HEK293T (cell line): ENCODE measurements around the gene TCP11.

Experiments used
- ARNT ChIP-seq: fragments of 450-650 bp; IDR thresholded peaks from 2 replicates; pipeline ENCODE4 v1.6.1; 2017; ENCODE audit warnings: mild to moderate bottlenecking
- BHLHE40 ChIP-seq: fragments of 450-650 bp; IDR thresholded peaks from 2 replicates; pipeline ENCODE4 v1.6.1; 2016; ENCODE audit warnings: mild to moderate bottlenecking, moderate library complexity, borderline replicate concordance
- ELF4 ChIP-seq: fragments of 450-650 bp; IDR thresholded peaks from 2 replicates; pipeline ENCODE4 v1.6.1; 2017; ENCODE audit warnings: antibody characterized with exemption
- FOXA1 ChIP-seq: fragments of 450-650 bp; IDR thresholded peaks from 2 replicates; pipeline ENCODE4 v1.6.1; 2016; ENCODE audit warnings: mild to moderate bottlenecking
- FOXK2 ChIP-seq: fragments of 450-650 bp; IDR thresholded peaks from 2 replicates; pipeline ENCODE4 v1.6.1; 2016; ENCODE audit warnings: mild to moderate bottlenecking
- FOXM1 ChIP-seq: fragments of 450-650 bp; IDR thresholded peaks from 2 replicates; pipeline ENCODE4 v1.6.1; 2017; ENCODE audit warnings: mild to moderate bottlenecking, borderline replicate concordance
- HDGF ChIP-seq: fragments of 450-650 bp; IDR thresholded peaks from 2 replicates; pipeline ENCODE4 v1.6.1; 2017; ENCODE audit warnings: antibody characterized with exemption, borderline replicate concordance
- L3MBTL2 ChIP-seq: fragments of 450-650 bp; conservative IDR thresholded peaks from 2 replicates; pipeline ENCODE4 v1.6.1; 2016; ENCODE audit warnings: mild to moderate bottlenecking
- NFRKB ChIP-seq: fragments of 450-650 bp; IDR thresholded peaks from 2 replicates; pipeline ENCODE4 v1.6.1; 2016; ENCODE audit warnings: mild to moderate bottlenecking, moderate library complexity
- PKNOX1 ChIP-seq: fragments of 450-650 bp; IDR thresholded peaks from 2 replicates; pipeline ENCODE4 v1.6.1; 2016
- SP1 ChIP-seq: fragments of 450-650 bp; IDR thresholded peaks from 2 replicates; pipeline ENCODE4 v1.6.1; 2017
- SUZ12 ChIP-seq: fragments of 450-650 bp; IDR thresholded peaks from 2 replicates; pipeline ENCODE4 v1.6.1; 2016; ENCODE audit warnings: mild to moderate bottlenecking
- TARDBP ChIP-seq: fragments of 450-650 bp; IDR thresholded peaks from 2 replicates; pipeline ENCODE4 v1.6.1; 2016
- ZNF384 ChIP-seq: fragments of 450-650 bp; IDR thresholded peaks from 2 replicates; pipeline ENCODE4 v1.6.1; 2016

GRCh38 chr6:35073211-35073610 is 67.9 kb downstream of the TCP11 start:
- no peak for TF ChIP-seq NFRKB
- TF ChIP-seq ZNF384: no peak
- TF ChIP-seq PKNOX1: no peak
- no peak for TF ChIP-seq FOXK2
- TF ChIP-seq SP1: no peak
- TF ChIP-seq SUZ12: no peak
- no peak for TF ChIP-seq ELF4
- TF ChIP-seq BHLHE40: no peak
- no peak for TF ChIP-seq FOXM1
- TF ChIP-seq HDGF: no peak
- TF ChIP-seq FOXA1: no peak
- no peak for TF ChIP-seq ARNT
- TF ChIP-seq L3MBTL2: no peak
- TF ChIP-seq TARDBP: no peak
